Measurements from ENCODE around the gene EIF4E1B.
"Not testable (repeated sequence)": the region's sequence is repeated elsewhere in the genome, so short reads cannot be mapped to it uniquely, and the experiment has no call there.

- not testable (repeated sequence) for TF ChIP-seq CTCF (conservative IDR thresholded peaks at IDR 0.05; ENCODE audit: low read length); EZH2phosphoT487 (IDR thresholded peaks at IDR 0.05; ENCODE audit: borderline replicate concordance)
Measured at GRCh38 chr5:176599749-176600430, 30.6 kb upstream of the EIF4E1B start.

All from Loucy (cell line).